GM19193 (cell line): ENCODE measurements around the gene ARMS2.

Source experiments
- POLR2A ChIP-seq: IDR thresholded peaks from 4 replicates; pipeline ENCODE4 v1.6.1; 2011; ENCODE audit not compliant: insufficient read depth, insufficient read length; ENCODE audit errors: extremely low read depth

ARMS2 gene

DNA sequence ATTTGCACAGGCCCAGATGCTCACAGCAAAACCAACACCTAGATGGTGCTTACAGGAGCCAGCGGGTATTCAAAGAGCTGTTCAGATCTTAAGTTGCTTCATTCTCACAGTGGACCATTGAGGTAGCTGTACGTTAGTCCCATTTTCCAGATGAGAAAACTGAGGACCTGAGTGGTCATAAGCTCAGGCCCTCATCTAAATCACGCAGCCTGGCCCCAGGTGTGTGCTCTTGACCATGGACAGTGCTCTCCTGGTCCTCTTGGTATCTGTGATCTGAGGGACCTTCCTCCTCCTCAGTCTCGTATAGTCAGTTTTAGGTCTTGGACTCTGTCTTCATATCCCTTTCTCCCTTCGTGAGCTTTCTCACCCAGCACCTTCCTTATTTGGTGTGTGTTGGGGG is 50.6 kb downstream of the ARMS2 start:
- no peak for TF ChIP-seq POLR2A

DNA sequence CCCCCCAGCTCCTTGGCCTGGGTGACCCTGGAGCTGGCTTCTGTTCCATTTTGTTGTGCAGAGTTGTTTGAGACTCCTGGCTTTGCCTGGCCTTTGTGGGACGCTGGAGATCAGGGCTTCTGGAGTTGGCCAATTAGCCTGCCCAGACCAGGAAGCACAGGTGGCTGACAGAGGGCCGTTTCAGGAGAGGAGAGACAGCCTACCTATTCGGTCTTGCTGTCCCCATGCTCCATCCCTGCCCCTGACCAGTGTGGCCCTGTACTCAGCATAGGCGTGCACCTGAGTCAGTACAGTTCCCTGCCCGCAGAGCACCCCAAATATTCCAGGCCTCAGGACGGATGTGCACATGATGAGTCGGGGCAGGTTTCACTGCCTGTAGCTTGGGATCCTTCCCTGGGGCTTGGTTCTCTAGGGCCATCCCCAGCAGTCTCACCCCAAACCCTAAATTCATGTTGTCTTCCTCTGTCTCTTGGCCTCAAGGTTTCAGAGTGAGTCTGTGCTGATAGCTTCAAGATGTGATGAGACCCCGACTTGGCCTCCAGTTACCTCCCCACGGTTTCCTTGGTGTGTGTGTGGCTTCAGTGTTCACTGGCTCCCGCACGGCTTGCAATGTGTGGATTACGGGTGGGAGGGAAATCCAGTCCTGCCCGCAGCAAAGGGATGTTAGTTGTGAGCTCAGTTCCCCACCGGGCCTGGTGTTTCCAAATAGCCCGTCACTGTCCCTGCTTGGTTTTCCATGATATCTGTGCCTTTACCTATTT is 51.6 kb downstream of the ARMS2 start:
- no peak for TF ChIP-seq POLR2A
